Natural killer cell (primary cell): ENCODE measurements around the gene SORCS2. TPM values are rescaled to one million over a fixed set of nuclear protein-coding genes. Genes with fewer than 3 reads are reported as not detected.

Experiments used
- ATAC-seq, 3 donors: fragments of 150-1000 bp in 2 of 3; fragments of 200-7000 bp in 1 of 3; cut with Tn5 transposase; 1 replicate in 1 of 3; 2 replicates in 2 of 3; pipeline ENCODE4 v1.10.0; 2021; ENCODE audit warnings: mild to moderate bottlenecking in 2 of 3, moderate library complexity in 2 of 3
- DNase-seq, 2 donors: peaks; one replicate each; pipeline versions ENCODE4 v3.0.0 to v3.0.0-alpha.2; 2013 to 2021; ENCODE audit warnings: mixed read lengths in 1 of 2
- H3K27ac ChIP-seq: one replicate; pipeline ENCODE4 v1.5.1; 2013; ENCODE audit warnings: mild to moderate bottlenecking, low read length
- H3K27me3 ChIP-seq: one replicate; pipeline ENCODE4 v1.6.1; 2013; ENCODE audit warnings: low read length; ENCODE audit not compliant: control insufficient read depth, insufficient read depth
- H3K36me3 ChIP-seq: one replicate; pipeline ENCODE4 v1.6.1; 2013; ENCODE audit warnings: low read length; ENCODE audit not compliant: control insufficient read depth, insufficient read depth
- H3K4me1 ChIP-seq: one replicate; pipeline ENCODE4 v1.6.1; 2013; ENCODE audit warnings: low read length; ENCODE audit not compliant: control insufficient read depth, insufficient read depth
- H3K4me3 ChIP-seq: one replicate; pipeline ENCODE4 v1.5.1; 2013; ENCODE audit warnings: low read length
- H3K9me3 ChIP-seq: one replicate; pipeline ENCODE4 v1.6.1; 2013; ENCODE audit warnings: low read length; ENCODE audit not compliant: control insufficient read depth, insufficient read depth
- H3K27ac Mint-ChIP-seq, 2 donors: one replicate each; pipeline ENCODE4 v1.8.0; 2022; ENCODE audit warnings: mild to moderate bottlenecking in 2 of 2, mixed read lengths in 2 of 2, moderate library complexity in 1 of 2
- H3K27me3 Mint-ChIP-seq, 2 donors: one replicate each; pipeline ENCODE4 v1.8.0; 2022; ENCODE audit warnings: low read depth in 2 of 2, mixed read lengths in 2 of 2
- H3K36me3 Mint-ChIP-seq: one replicate; pipeline ENCODE4 v1.8.0; 2022; ENCODE audit warnings: mixed read lengths
- H3K4me1 Mint-ChIP-seq, 2 donors: one replicate each; pipeline ENCODE4 v1.8.0; 2022; ENCODE audit warnings: mixed read lengths in 2 of 2
- H3K4me3 Mint-ChIP-seq: one replicate; pipeline ENCODE4 v1.8.0; 2022; ENCODE audit warnings: mild to moderate bottlenecking, moderate library complexity, mixed read lengths
- H3K9me3 Mint-ChIP-seq, 2 donors: one replicate each; pipeline ENCODE4 v1.8.0; 2022; ENCODE audit warnings: mixed read lengths in 2 of 2
- CTCF ChIP-seq: fragments of 200-600 bp; IDR thresholded peaks from one replicate; pipeline ENCODE4 v1.8.0; 2022; ENCODE audit warnings: antibody characterized with exemption
- WGBS: methylation state at CpG from one replicate; pipeline ENCODE4 v1.1.7; 2013; ENCODE audit warnings: missing lambda C conversion rate; ENCODE audit not compliant: insufficient coverage; 5-methylcytosine and 5-hydroxymethylcytosine counted together
- intact Hi-C: fragments of 100-400 bp; cut with micrococcal nuclease; formaldehyde crosslinking; loops from one replicate; pipeline ENCODE4 v1.14.2; 2022
- total RNA-seq, 4 donors: library from RNA; stranded (reverse); fragments of 120-200 nt in 1 of 4; gene quantifications; one replicate each; pipeline versions ENCODE4 v1.2.3 to v1.2.4, GENCODE V29; 2013 to 2022

The SORCS2 gene
- total RNA-seq, 3 donors from 2014 or later (not counting 1 experiment from before 2014, with no cell fraction given), result 1.2 to 2.5 (median 1.4) TPM

- DNase-seq, result no peak
- Histone ChIP-seq H3K4me3 (no peak overlapping the region), H3K27me3 (no peaks in the 10 kb centered on the region), H3K36me3 (no peaks in the 10 kb centered on the region), H3K9me3 (no peaks in the 10 kb centered on the region), H3K4me1 (no peaks in the 10 kb centered on the region), H3K27ac (no peak overlapping the region)
- no peak for ATAC-seq
- 93% methylated on average over 4 of the region's 4 CpGs for WGBS
- Mint-ChIP-seq H3K9me3 (no peaks in the 10 kb centered on the region), H3K4me1 (no peaks in the 10 kb centered on the region), H3K36me3 (no peaks in the 10 kb centered on the region), H3K27me3 (no peaks in the 10 kb centered on the region), H3K4me3 (no peak overlapping the region), H3K27ac (no peak overlapping the region)
- intact Hi-C loops, result no loop called here
- no peak for TF ChIP-seq CTCF
Measured at GRCh38 chr4:7565483-7565882, 373.1 kb downstream of the SORCS2 start.

- peaks cover 0 to 9% of the 10 kb centered on the region in 2 donors for H3K27me3 Mint-ChIP-seq
- intact Hi-C loops, result no loop called here
- no peaks in the 10 kb centered on the region for H3K36me3 Mint-ChIP-seq
- no peak overlapping the region for H3K4me3 Mint-ChIP-seq
- H3K27me3 ChIP-seq, result no peaks in the 10 kb centered on the region
- H3K4me1 ChIP-seq, result no peaks in the 10 kb centered on the region
- no peaks in the 10 kb centered on the region for H3K4me1 Mint-ChIP-seq
- H3K27ac Mint-ChIP-seq, result no peak overlapping the region
- no peaks in the 10 kb centered on the region for H3K9me3 Mint-ChIP-seq
- H3K9me3 ChIP-seq, result peaks cover 5% of the 10 kb centered on the region
- WGBS, result 66% methylated on average over 25 of the region's 25 CpGs
- no peak for TF ChIP-seq CTCF
- DNase-seq (no peak), ATAC-seq (no peak)
- H3K36me3 ChIP-seq, result no peaks in the 10 kb centered on the region
- no peak overlapping the region for H3K4me3 ChIP-seq
- H3K27ac ChIP-seq, result no peak overlapping the region
Measured at GRCh38 chr4:7569810-7570783, 377.8 kb downstream of the SORCS2 start.

GRCh38 chr4:7571001-7571400, 378.7 kb downstream of the SORCS2 start:
- Histone ChIP-seq H3K4me3 (no peak overlapping the region), H3K9me3 (peaks cover 10% of the 10 kb centered on the region), H3K36me3 (no peaks in the 10 kb centered on the region), H3K27ac (no peak overlapping the region), H3K27me3 (no peaks in the 10 kb centered on the region), H3K4me1 (no peaks in the 10 kb centered on the region)
- Mint-ChIP-seq H3K4me3 (no peak overlapping the region), H3K36me3 (peaks cover 7% of the 10 kb centered on the region), H3K9me3 (peaks cover 4 to 5% of the 10 kb centered on the region in 2 donors), H3K27ac (no peak overlapping the region), H3K4me1 (no peaks in the 10 kb centered on the region), H3K27me3 (peaks cover 6 to 13% of the 10 kb centered on the region in 2 donors)
- TF ChIP-seq CTCF, result no peak
- intact Hi-C loops, result no loop called here
- ATAC-seq (no peak), DNase-seq (no peak)
- 82% methylated on average over 6 of the region's 6 CpGs for WGBS
